ENCODE measurements around the gene CYB561A3.

CYB561A3 gene

DNA sequence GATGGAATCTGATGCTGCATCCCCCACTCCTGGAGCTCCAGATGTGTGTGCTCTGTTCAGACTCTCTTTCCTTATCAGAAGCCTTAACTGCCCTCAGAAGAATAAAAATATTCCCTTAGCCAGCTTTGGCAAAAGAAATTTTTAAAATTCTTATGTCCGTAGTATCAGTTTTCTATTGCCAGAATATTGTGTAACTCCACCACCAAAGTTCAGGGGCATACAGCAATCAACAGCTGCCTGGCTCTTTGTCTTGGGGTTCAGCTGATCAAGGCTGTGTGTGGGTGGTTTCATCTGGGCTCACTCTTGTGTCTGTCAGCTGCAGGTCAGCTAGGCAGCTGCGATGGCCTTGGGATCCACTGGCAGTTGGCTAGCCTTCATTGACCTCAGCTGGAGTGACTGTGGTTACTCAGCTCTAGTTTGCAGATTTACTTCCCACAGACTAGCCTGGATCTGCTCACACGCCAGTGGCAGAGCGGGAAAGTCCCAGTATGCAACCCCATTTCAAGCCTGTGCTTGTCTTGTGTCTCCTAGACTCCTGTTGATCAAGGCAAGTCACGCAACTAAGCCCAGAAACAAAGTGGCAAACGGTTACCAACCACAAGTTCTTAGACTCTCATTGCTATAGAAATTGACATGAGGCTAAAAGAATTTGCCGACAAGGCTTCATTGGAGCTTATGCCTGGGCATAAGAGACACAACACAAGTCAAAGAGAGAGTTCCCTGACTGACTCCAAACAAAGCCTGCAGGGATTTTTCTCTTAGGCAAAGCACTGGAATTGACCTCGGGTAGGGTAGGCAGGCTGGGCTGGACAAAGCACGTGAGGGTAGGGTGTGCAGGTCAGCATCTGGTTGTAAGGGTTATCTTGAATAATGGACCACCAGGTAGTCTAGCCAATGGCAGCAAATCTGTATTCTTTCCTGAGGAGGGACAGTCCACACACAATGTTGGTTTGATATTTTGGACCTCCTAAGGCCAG is 8.0 kb upstream of the CYB561A3 start:
- no peak for DNase-seq

DNA sequence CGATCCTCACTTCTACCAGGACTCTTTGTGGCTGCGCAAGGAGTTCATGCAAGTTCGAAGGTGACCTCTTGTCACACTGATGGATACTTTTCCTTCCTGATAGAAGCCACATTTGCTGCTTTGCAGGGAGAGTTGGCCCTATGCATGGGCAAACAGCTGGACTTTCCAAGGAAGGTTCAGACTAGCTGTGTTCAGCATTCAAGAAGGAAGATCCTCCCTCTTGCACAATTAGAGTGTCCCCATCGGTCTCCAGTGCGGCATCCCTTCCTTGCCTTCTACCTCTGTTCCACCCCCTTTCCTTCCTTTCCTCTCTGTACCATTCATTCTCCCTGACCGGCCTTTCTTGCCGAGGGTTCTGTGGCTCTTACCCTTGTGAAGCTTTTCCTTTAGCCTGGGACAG is 7.0 kb upstream of the CYB561A3 start:
- DNase-seq = no peak

DNA sequence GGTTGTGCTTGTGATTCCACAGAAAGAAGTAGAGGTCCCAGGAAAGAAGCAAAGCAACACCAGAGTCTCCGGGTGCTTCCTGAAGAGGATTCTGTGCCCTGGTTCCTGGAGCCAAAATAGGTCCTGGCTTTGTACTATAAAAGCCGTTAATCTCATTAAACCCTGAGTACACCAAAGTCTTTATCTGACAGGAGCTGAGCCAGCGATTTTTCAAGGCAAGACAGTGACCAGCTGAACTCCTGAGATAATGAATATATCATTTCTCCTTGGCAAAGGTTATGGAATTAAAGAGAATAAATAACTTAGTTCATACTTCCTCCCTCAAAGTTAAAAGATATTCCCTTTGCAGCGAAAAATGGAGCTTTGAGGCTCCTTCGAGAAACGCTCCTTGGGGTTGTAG is 5.7 kb upstream of the CYB561A3 start:
- no peak for DNase-seq

DNA sequence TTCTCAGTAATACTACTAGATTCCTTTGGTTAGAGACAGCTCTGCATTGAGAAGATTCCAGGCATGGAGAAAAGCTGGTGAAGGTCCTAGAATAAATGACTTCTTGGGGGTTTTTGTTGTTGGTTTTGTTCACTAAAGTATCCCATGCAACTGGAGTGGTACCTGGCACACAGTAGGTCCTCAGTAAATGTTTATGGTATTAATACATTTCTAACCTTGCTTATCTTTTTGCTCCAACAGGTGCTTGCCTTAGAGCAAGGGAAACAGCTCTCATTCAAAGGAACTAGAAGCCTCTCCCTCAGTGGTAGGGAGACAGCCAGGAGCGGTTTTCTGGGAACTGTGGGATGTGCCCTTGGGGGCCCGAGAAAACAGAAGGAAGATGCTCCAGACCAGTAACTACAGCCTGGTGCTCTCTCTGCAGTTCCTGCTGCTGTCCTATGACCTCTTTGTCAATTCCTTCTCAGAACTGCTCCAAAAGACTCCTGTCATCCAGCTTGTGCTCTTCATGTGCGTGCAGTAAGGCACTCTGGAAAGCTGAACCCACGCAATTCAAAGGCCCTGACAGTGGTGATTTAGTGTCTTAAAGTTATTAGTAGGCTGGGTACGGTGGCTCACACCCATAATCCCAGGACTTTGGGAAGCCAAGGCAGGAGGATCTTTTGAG is 2.5 kb upstream of the CYB561A3 start:
- no peak for DNase-seq

DNA sequence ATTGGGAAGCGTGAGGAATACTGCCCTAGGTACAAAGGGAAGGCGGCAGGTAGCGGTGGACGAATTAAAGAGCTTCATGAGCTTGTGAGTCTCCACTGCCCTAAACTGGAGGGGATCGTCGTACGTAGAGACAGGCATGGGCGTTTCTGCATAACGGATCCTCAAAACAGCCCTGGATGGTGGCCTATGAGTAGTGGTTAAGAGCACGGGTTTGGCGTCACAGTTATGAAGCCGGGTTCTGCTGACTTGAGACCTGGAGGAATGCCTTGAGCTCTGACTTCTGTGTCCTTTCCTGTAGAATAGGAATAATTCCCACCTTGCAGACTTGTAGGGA is 827 bp upstream of the CYB561A3 start:
- DNase-seq = no peak

DNA sequence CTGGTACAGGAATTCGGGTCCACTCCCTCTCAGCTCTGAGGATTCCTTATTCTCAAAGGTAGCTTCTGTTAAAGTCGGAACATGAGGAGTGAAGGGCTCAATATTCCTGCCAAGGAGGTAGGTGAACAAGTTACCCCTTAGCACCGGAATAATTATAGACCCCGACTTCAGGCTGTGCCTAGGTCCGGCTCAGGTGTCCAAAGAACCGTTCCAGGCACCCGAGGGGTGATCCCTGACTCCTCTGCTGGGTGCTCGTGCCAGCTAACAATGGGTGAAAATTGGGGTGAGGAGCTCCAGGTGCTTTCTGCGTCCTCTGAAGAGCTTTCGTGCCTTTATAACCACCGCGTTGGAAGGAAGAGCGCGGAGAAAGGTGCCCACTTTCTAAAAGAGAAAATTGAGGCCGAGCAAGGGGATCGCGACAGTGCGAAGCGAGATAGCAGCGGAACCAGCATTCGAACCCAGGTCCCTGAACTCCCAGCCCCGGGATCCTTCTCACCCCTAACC is 393 bp downstream of the CYB561A3 start:
- DNase-seq = no peak

DNA sequence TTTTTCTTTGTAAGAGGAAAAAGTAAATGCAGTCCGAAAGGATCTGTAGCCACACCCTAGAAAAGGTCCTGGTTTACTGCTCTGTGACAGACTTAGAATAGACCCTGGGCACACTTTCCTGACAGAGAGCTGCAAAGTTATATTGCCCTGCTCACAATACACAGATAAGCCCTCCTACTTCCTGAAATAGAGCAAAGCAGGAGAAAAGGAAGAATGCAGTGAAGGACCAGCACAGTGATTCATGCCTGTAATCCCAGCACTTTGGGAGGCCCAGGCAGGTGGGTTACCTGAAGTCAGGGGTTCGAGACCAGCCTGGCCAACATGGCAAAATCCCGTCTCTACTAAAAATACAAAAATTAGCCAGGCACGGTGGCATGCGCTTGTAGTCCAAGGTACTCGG is 2.2 kb downstream of the CYB561A3 start:
- no peak for DNase-seq

DNA sequence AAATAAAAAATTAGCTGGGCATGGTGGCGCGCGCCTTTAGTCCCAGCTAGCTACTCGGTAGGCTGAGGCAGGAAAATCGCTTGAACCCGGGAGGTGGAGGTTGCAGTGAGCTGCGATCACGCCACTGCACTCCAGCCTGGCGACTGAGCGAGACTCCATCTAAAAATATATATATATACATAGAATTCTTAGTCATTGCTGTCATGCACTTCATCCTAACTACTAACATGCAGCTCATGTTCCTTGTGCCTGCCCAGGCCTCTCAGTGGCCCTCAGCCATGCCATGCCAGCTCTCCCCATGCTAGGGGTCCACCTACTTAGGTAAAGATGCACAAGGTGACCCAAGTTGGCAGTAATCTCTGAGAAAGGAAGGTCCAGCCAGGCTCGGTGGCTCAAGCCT is 3.1 kb downstream of the CYB561A3 start:
- DNase-seq = no peak

DNA sequence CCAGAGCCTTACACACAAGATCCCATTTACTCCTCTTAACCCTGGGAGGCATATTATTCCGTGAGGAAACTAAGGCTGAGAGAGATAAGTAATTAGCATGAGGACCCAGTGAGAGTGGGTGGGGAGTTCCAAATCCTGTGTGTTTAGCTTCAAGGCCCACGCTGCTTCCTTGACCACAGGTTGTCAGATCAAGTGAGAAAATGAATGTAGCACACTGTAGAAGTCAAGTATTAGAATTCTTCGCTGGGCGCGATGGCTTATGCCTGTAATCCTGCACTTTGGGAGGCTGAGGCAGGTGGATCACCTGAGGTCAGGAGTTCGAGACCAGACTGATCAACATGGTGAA is 3.8 kb downstream of the CYB561A3 start:
- DNase-seq = no peak

DNA sequence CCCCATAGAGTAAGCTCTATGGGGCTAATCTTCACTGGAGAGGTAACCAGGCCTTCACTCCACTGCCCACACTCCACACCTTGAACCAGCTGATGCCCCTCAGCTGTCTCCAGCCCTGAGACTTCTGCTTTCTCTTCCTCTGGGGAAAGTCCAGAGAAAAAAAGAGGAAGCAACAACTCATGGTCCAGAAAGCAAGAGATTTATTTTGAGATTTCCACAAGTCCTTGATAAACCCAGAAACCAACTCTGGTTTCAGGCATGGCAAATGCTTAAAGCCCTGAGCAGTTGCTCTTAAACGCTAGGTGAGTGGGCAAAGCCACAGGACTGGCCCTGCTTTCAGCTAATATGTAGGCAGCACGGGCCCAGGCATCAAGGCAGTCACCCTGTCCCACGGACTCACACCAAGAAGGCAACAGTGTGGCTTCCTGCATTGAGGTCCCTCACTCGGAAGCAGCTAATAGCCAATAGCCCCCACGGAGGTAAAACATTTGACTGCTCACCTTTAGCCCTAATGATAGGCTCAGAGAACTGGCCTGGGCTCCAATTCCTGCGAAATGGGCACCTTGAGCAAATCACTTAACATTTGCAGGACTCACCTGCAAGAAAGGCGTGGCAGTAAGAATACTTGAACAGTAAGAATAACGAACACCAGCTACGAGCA is 4.3 kb downstream of the CYB561A3 start:
- DNase-seq = no peak

DNA sequence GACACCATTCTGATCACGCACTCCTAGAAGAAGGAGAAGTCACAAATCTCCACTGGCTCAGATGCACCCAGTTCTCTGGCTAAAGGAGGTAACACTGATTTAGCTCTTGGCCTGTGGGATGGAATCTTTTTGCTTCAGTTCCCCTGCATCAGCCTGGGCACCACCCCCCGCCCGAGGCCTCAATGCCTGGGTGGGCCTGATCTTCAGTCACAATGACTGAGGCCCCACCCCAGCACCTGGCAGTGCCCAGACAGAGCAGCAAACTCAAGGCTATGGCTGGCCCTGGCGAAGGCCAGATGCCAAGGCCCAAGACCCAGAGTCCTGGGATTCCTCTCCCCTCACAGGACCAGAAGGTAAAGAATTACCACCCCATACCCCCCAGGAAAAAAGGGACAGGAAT is 5.0 kb downstream of the CYB561A3 start:
- no peak for DNase-seq

DNA sequence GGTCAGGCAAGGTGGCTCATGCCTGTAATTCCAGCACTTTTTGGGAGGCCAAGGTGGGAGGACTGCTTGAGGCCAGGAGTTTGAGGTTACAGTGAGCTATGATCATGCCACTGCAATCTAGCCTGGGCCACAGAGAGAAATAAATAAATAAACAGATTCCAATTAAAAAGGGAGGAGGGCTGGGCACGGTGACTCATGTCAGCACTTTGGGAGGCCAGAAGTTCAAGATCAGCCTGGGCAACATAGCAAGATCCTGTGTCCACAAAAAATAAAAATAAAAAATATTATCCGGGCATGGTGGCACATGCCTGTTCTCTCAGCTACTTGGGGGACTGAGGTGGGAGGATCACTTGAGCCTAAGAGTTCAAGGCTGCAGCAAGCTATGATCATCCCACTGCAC is 7.5 kb downstream of the CYB561A3 start:
- DNase-seq = no peak

DNA sequence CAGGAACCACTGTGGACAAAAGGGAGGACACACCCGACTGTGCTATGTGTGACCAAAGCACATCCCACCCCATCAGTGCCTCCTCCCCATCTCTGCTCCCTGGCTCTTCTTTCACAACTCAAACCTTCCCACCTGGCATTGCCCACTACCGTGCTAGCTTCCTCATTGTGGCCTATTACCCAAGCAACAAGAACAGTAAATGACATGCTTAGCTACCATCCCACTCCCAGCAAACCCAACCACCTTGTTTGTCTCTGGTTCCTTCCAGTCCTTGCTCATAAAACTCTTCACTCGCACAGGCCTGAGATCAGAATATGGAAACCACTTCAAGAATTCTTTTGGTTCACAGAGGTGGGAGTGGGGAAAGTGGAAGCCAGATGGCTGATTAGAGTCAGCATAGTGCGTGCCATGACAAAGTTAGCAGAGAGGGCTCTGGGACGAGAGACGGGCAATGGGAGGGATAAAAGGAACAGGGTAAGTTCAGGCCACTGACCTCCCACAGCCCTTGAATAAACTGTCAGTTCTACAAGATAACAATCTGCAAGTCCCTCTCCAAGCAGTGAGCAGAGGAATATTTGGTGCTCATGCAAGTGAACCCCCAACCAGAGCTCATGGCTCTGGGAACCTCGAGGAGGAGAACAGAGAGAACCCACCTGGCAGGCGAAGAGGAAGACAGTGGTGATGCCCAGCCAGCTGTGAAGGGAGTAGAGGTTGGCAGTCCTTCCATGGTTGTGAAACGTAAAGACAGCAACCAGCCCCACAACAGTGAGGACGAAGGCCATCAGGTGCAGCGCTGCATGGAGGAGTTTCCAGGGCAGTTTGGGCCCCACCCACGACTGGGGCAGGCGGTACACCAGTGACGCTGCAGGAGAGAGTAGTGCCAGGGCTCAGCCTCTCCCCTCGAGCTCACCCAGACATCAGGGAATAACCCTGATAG is 8.3 kb downstream of the CYB561A3 start:
- DNase-seq = no peak

DNA sequence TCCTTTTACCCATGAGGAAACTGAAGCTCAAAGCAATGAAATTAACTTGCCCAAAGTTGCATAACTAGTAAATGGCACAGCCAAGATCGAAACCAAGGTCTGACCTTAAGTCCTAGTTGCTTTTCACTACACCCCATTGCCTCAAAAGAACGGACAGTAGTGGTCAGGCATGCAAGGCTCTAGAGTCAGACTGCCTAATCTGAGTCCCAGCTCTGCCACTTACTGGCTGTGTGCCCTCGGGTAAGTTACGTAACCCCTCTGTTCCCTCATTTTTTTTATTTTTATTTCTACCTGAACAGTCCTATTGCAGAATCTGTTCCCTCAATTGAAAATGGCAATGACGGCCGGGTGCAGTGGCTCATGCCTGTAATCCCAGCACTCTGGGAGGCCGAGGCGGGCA is 9.6 kb downstream of the CYB561A3 start:
- DNase-seq = no peak

DNA sequence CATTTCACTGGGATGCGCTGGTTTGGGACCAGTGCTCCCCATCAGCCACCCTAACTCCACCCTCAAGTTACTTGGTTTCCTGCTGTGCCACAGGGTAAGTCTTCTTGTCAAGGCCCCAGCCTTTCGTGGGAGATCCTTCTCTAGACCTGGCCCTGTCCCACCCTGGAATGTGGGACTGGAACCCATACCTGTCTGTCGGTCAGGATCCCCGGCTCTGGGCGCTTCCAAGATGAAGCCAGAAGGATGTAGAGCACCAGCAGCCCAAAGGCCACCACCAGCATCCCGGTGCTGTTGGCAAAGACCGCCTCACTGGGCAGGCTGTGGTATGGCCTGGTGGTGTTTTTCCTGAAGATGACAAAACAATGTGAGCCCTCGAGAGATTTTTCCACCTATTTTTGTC is 10.9 kb downstream of the CYB561A3 start:
- DNase-seq = no peak

DNA sequence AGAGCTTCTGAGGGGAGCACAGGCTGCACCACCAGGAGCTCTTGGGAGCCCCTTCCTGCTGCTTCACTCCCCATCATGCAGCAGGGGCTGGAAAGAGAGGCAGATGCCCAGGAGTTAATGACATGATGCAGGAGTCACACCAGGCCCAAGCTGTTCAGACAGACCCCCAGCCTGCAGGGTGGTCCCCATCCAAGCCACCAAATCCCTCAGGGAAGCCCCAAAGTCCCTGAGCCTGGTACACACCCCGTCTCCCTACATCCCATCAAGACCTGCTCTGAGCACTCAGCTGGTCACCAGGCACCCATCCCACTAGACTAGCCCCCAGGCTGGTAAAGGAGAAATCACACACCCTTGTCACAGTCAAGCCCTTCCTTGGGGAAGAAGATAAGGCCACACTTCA is 11.3 kb downstream of the CYB561A3 start:
- no peak for DNase-seq

DNA sequence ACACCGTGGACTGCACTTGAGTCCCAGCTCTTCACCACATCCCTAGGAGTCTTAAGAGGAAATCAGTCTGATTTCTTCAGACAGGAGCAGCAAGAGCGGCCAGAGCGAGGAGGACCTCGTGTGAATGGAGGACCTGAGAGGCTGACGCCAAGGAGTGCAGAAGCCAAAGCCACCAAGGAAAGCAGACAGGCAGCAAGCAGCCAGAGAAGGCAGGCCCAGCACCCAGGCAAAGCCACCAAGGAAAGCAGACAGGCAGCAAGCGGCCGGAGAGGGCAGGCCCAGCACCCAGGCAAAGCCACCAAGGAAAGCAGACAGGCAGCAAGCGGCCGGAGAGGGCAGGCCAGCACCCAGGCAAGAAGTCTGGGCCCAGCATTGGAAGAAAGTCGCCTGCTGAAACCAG is 11.8 kb downstream of the CYB561A3 start:
- no peak for DNase-seq

DNA sequence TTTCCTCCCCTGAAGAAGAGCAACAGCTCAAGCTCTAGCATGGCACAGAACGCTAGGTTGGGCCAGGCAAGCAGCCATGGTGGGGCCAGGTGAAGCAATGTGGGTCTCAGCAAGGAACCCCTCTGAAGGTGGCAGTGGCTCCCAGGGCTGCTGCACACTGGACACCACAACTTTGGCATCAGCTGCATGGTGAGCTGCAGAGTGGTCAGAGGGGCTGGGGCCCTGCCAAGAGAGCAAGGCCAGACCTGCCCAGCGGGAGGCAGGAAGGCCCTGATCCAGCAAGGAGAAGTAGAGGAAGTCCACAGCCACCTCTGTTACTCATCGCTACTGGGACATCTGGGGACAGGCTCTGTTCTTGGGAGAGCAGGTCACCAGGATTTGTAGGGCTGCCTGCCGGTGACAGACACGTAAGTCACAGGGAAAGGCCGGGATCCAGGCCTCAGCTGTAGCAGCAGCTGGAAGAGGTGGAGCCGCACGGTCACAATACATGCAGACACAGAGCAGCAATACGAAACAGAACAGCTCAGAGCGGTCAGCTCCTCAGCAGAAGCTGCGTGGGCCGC is 12.4 kb downstream of the CYB561A3 start:
- no peak for DNase-seq

DNA sequence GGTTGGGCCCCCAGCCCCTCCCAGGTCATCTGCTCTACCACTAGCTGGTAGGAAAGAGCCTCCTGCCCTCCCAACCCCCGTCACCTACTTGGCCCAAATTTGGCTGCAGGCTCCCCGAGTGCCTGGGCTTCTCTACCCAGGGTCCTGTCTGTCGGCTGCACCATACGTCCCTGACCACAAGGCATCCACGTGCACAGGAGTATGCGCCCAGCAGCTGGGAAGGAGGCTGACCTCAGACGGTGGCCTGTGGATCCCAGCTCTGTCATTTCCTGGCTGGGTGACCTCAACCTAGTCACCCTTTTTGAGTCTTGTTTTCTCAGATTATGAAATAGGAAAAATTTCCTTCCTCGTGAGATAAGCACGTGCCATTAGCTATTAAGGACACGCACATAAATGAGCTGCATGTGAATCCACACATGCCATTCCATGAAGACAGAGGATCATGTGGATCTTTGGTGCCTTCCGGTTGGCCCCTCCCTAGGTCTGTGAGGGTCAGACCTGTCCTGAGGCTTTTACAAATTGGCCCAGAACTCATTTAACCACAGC is 13.7 kb downstream of the CYB561A3 start:
- no peak for DNase-seq

DNA sequence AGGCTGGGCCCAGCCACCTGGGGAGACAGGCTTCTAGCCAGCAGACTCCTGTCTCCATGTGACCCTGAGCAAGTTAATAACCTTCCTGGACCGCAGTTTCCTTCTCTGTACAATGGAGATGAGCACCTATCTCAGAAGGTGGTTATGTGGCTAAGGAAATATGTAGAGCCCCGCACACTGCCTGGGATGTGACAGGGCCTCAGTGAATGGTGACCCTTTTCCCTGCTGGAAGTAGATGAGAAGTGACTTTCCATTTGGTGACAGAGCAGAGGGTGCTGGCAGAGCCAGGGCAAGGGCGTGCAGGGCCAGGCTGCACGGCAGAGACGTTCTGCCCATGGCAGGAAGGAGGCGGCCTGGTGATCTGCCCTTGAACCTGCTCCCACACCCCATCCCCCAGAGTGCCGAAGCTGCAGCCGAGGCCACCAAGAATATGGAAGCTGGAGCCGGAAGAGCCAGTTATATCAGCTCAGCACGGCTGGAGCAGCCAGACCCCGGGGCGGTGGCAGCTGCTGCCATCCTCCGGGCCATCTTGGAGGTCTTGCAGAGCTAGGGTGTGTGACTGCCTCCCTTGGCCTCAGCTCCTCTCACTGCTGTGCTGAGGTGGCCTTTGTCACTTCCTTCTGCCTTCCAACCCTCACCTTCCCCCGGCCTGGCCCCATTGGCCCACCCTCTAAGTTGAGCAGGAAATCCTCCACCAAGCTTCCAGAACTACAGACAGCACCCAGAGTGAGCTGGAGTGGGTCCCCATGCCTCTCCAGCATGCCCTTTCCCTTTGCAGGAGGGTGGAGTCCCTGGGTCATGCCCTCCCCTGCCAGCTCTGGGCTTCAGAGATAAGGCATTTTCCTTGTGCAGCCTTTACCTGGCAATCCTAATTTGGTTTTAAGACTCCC is 15.5 kb downstream of the CYB561A3 start:
- no peak for DNase-seq

DNA sequence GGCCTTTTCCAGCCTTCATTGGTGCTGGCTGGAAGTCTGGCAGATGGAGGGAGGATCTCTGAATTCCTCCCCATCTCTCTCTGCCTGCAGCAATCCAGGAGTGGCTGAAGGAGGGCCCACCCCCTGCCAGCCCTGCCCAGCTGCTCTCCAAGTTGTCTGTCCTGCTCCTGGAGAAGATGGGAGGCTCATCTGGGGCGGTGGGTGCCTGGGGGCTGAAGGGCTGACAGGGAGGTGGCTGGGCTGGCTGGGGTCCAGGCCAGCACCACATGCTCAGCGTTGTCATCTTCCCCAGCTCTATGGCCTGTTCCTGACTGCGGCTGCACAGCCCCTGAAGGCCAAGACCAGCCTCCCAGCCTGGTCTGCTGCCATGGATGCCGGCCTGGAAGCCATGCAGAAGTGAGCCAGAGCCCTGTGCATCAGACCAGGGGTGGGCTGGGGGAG is 16.5 kb downstream of the CYB561A3 start:
- no peak for DNase-seq

Data from GOT3 (cell line).